SH-SY5Y (cell line): Measurements from ENCODE around the gene ADRB2.

Experiments used
- GATA2 ChIP-seq: IDR thresholded peaks from 2 replicates; pipeline ENCODE4 v1.6.1; 2011; ENCODE audit warnings: mild to moderate bottlenecking, low read depth, low read length
- GATA3 ChIP-seq: IDR thresholded peaks from 2 replicates; pipeline ENCODE4 v1.6.1; 2011; ENCODE audit warnings: low read depth, mild to moderate bottlenecking, low read length, moderate library complexity

DNA sequence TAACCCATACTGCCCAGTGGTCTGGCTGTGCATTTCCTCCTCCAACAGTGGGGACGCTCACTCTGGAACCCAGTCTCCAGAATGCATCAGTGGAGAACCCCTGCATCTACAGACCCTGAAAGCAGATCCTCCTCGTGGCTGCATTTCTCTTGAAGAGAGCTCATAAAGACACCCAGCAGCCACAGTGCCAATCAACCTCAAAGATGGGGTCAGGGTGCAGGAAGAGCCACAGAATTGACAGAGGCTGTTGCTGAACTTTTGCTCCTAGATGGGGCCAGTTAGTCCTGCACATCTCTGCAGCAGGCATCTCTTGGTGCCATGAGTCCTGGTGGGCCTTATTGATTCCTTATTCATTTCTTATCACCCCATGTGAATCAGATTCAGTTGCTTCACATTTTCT, 39.6 kb downstream of the ADRB2 start:
- TF ChIP-seq GATA2: no peak
- TF ChIP-seq GATA3: no peak
